OCI-LY1 (cell line): ENCODE results near the gene YEATS2.

ENCODE experiments used
- H2AFZ ChIP-seq: fragments of 200-600 bp; sonication (generic), shearing (Covaris generic); 2 replicates; pipeline ENCODE4 v1.6.0; 2014; ENCODE audit warnings: antibody characterized with exemption, mild to moderate bottlenecking, low read length
- H3F3A ChIP-seq: fragments of 200-600 bp; sonication (generic), shearing (Covaris generic); 2 replicates; pipeline ENCODE4 v1.6.0; 2014; ENCODE audit warnings: mild to moderate bottlenecking, antibody characterized with exemption, low read length, moderate library complexity; ENCODE audit not compliant: insufficient read depth
- H3K27ac ChIP-seq: fragments of 200-600 bp; sonication (generic); 2 replicates; pipeline ENCODE4 v1.5.1; 2014; ENCODE audit warnings: low read length, mixed run types, mild to moderate bottlenecking, low read depth; ENCODE audit not compliant: poor library complexity, severe bottlenecking
- H3K27me3 ChIP-seq: fragments of 200-600 bp; sonication (generic); 2 replicates; pipeline ENCODE4 v1.6.0; 2014; ENCODE audit warnings: antibody characterized with exemption, mild to moderate bottlenecking, low read length, moderate library complexity; ENCODE audit not compliant: insufficient read depth
- H3K36me3 ChIP-seq: fragments of 200-600 bp; sonication (generic); 2 replicates; pipeline ENCODE4 v1.6.1; 2014; ENCODE audit warnings: mild to moderate bottlenecking, antibody characterized with exemption, low read length, moderate library complexity, mixed read lengths; ENCODE audit not compliant: insufficient read depth
- H3K4me1 ChIP-seq: fragments of 200-600 bp; sonication (generic); 2 replicates; pipeline ENCODE4 v1.5.1; 2014; ENCODE audit warnings: mild to moderate bottlenecking, low read length, moderate library complexity; ENCODE audit not compliant: insufficient read depth, severe bottlenecking
- H3K4me2 ChIP-seq: fragments of 200-600 bp; sonication (generic), shearing (Covaris generic); 2 replicates; pipeline ENCODE4 v1.6.1; 2014; ENCODE audit warnings: low read length
- H3K4me3 ChIP-seq: fragments of 200-600 bp; sonication (generic); 2 replicates; pipeline ENCODE4 v1.5.1; 2014; ENCODE audit warnings: low read length, low read depth, mild to moderate bottlenecking, mixed read lengths; ENCODE audit not compliant: poor library complexity, severe bottlenecking
- H3K79me2 ChIP-seq: fragments of 200-600 bp; shearing (Covaris generic); 2 replicates; pipeline ENCODE4 v1.6.1; 2016; ENCODE audit warnings: mixed run types, low read length, mixed read lengths; ENCODE audit not compliant: insufficient read depth
- H3K9ac ChIP-seq: fragments of 200-600 bp; sonication (generic), shearing (Covaris generic); 2 replicates; pipeline ENCODE4 v1.6.1; 2014; ENCODE audit warnings: mild to moderate bottlenecking, low read length, mixed read lengths
- H3K9me2 ChIP-seq: fragments of 200-600 bp; sonication (generic), shearing (Covaris generic); 2 replicates; pipeline ENCODE4 v1.6.1; 2014; ENCODE audit warnings: low read depth, mild to moderate bottlenecking, low read length, mixed read lengths
- H3K9me3 ChIP-seq: fragments of 200-600 bp; shearing (Covaris generic); 2 replicates; pipeline ENCODE4 v1.6.1; 2014; ENCODE audit warnings: low read length, mixed read lengths
- H4K20me1 ChIP-seq: fragments of 200-600 bp; sonication (generic), shearing (Covaris generic); 2 replicates; pipeline ENCODE4 v1.6.0; 2016; ENCODE audit warnings: mild to moderate bottlenecking, low read length; ENCODE audit not compliant: insufficient read depth
- EZH2 ChIP-seq: fragments of 200-600 bp; sonication (generic), shearing (Covaris generic); IDR thresholded peaks from 2 replicates; pipeline ENCODE4 v1.8.0; 2017; ENCODE audit warnings: borderline replicate concordance, mixed run types, mild to moderate bottlenecking, antibody characterized with exemption, low read length, moderate library complexity, mixed read lengths
- TF ChIP-seq, protein P1 (sequence below): fragments of 200-600 bp; sonication (generic), shearing (Covaris generic); IDR thresholded peaks from 2 replicates; pipeline ENCODE4 v1.5.1; 2017; ENCODE audit warnings: mild to moderate bottlenecking, antibody characterized with exemption, low read length, moderate library complexity, mixed read lengths

YEATS2 gene

DNA sequence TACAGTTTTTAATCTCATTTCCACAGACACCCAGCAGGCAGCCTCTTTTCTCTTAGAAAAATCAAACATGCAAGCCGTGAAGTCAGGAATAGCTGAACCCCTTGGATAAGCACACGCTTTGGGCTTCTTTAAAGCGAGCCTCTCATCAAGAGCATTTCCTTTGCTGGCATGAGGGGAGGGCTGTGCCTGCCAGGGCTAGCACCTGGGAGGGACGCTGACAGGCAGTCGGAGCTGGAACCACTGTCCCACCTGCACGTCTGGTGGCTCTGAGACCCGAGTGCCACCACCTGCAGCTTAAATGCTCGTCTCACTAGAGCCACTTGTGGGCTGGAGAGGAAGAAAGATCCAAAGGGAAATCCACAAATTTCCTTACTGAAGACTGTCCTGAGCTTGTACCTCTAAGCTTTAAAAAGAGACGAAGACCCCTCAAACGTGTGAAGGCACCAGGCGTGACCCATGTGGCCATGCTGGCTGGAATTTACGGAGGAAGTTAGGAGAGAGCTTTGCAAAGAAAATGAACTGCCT is 118.4 kb downstream of the YEATS2 start:
- peak overlapping the region; percentile 68 for H3K27ac ChIP-seq
- H4K20me1 ChIP-seq = no peaks in the 10 kb centered on the region

DNA sequence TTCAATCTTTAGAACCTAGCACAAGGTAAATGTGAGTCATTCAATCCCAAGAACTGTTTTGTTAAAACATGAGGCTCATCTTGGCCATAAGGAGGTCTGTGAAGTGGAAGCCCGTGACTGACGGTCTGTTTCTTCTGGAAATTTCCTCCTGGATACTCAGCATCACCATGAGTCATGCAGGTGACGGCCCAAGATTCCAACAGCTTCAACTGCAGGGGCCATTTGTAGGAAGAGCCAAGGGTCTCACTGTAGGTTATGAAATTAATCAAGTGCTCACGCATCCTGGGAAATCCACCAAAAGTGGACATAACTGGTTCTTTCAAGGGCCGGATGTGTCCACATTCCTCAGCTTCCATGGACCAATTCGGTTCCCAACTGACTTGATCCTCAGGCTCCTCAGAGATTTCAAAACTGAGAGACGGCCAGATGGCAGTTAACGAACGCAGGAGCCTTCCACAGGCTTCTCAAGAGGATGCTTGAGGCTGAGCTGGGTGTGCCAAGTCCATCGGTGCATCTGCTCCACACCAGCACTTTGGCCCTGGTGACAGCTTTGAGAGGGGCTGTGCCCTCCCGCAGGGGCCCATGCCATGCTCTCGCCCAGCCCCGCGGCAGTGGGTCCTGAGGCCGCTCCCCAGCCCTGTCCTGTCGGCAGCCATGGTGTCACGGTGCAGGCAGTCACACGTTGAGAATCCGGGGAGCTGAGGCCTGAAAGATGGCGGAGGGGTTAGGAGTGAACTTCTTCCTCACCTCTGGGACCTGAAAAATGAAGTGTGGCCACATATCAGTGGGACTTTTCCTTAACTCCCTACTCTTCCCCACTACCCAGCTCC is 119.3 kb downstream of the YEATS2 start:
- Histone ChIP-seq H3K9ac (no peak overlapping the region), H2AFZ (no peak overlapping the region), H3K4me1 (peaks cover 22% of the 10 kb centered on the region), H3K79me2 (no peaks in the 10 kb centered on the region), H3K27ac (peak overlapping the region; percentile 68), H4K20me1 (no peaks in the 10 kb centered on the region), H3K36me3 (peaks cover 27% of the 10 kb centered on the region), H3K4me2 (no peak overlapping the region), H3K27me3 (no peaks in the 10 kb centered on the region), H3K4me3 (no peak overlapping the region), H3K9me2 (no peaks in the 10 kb centered on the region), H3F3A (peaks cover 5% of the 10 kb centered on the region), H3K9me3 (no peaks in the 10 kb centered on the region)
- TF ChIP-seq, protein P1, sequence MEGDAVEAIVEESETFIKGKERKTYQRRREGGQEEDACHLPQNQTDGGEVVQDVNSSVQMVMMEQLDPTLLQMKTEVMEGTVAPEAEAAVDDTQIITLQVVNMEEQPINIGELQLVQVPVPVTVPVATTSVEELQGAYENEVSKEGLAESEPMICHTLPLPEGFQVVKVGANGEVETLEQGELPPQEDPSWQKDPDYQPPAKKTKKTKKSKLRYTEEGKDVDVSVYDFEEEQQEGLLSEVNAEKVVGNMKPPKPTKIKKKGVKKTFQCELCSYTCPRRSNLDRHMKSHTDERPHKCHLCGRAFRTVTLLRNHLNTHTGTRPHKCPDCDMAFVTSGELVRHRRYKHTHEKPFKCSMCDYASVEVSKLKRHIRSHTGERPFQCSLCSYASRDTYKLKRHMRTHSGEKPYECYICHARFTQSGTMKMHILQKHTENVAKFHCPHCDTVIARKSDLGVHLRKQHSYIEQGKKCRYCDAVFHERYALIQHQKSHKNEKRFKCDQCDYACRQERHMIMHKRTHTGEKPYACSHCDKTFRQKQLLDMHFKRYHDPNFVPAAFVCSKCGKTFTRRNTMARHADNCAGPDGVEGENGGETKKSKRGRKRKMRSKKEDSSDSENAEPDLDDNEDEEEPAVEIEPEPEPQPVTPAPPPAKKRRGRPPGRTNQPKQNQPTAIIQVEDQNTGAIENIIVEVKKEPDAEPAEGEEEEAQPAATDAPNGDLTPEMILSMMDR = no peak
- TF ChIP-seq EZH2 = no peak

More for the DNA sequence above, 118.4 kb downstream of the YEATS2 start:
- H3K9ac ChIP-seq = no peak overlapping the region; the same call in 1 of the 2 replicates
- H3K9me2 ChIP-seq = no peaks in the 10 kb centered on the region
- peaks cover 35% of the 10 kb centered on the region for H3K36me3 ChIP-seq
- H3F3A ChIP-seq = peaks cover 5% of the 10 kb centered on the region
- H3K4me2 ChIP-seq = peak overlapping the region; percentile 9; the same call in 1 of the 2 replicates
- H3K4me3 ChIP-seq = no peak overlapping the region
- H3K27me3 ChIP-seq = no peaks in the 10 kb centered on the region
- TF ChIP-seq EZH2 = no peak
- TF ChIP-seq, protein P1 = no peak
- H3K9me3 ChIP-seq = no peaks in the 10 kb centered on the region
- H3K4me1 ChIP-seq = peaks cover 22% of the 10 kb centered on the region
- no peak overlapping the region for H2AFZ ChIP-seq
- H3K79me2 ChIP-seq = no peaks in the 10 kb centered on the region

GRCh38 chr3:183817639-183818038 is 120.0 kb downstream of the YEATS2 start:
- no peaks in the 10 kb centered on the region for H3K27me3 ChIP-seq
- no peaks in the 10 kb centered on the region for H3K9me3 ChIP-seq
- peaks cover 5% of the 10 kb centered on the region for H3F3A ChIP-seq
- H3K9me2 ChIP-seq = no peaks in the 10 kb centered on the region
- no peak overlapping the region for H3K4me2 ChIP-seq
- H2AFZ ChIP-seq = no peak overlapping the region
- no peaks in the 10 kb centered on the region for H3K79me2 ChIP-seq
- no peak overlapping the region for H3K27ac ChIP-seq
- H3K9ac ChIP-seq = no peak overlapping the region
- H3K36me3 ChIP-seq = peaks cover 20% of the 10 kb centered on the region
- no peaks in the 10 kb centered on the region for H4K20me1 ChIP-seq
- H3K4me1 ChIP-seq = peaks cover 22% of the 10 kb centered on the region
- TF ChIP-seq, protein P1 = peak; percentile 53
- TF ChIP-seq EZH2 = no peak
- no peak overlapping the region for H3K4me3 ChIP-seq
